ENCODE data around the gene SPATS2L. TPM values are rescaled to one million over a fixed set of nuclear protein-coding genes. Genes with fewer than 3 reads are reported as not detected.

SPATS2L gene
- total RNA-seq, 1 donor from 2014 or later: 43.8 TPM

DNA sequence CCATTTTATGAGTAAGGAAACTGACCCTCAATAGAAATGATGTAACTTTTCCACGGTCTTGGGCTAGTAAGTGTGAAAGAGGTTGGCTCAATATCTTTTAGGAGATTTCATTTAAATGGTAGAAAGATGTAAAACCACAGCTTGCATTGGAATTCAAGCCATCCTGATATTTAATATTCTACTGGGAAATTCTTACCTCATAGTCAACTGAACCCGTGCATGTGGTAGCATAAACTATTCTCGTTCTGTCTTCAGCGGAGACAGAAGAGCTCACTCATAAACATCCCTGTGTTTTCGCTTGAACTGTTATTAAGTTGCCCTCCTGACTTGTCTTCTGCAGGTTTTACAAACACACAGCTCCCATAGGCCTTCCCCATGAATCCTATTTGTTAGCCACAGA lies 8.5 kb upstream of the SPATS2L start:
- no peak for DNase-seq

DNA sequence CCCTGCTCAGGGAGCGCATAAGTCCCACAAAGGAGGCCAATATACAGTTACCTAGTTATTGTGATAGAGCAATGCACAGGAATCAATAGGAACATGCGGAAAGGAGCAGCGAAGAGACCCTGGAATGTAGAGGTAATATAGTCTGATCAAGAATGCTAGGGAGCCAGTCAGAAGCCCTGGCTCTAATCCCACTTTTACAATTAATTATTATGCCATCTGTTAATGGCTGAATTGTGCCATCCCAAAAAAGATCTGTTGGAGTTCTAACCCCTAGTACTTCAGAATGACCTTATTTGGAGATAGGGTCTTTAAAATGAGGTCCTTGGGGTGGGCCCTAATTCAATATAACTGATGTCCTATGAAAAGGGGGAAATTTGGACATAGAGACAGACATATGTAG lies 7.7 kb upstream of the SPATS2L start:
- DNase-seq: no peak

DNA sequence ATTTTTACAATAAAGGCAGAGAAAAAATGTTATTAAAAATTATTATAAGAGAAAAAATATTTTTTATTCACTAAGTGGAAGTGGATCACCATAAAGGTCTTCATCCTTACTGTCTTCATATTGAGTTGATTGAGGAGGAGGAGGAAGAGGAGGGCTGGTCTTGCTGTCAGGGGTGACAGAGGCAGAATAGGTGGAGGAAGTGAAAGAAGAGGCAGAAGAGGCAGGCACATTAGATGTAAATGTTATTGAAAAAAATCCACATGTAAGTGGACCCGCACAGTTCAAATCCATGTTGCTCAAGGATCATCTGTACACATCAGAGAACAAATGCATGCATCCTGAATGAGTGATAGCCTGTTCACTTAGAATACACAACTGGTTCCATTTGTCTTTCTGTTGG lies 6.4 kb upstream of the SPATS2L start:
- no peak for DNase-seq

DNA sequence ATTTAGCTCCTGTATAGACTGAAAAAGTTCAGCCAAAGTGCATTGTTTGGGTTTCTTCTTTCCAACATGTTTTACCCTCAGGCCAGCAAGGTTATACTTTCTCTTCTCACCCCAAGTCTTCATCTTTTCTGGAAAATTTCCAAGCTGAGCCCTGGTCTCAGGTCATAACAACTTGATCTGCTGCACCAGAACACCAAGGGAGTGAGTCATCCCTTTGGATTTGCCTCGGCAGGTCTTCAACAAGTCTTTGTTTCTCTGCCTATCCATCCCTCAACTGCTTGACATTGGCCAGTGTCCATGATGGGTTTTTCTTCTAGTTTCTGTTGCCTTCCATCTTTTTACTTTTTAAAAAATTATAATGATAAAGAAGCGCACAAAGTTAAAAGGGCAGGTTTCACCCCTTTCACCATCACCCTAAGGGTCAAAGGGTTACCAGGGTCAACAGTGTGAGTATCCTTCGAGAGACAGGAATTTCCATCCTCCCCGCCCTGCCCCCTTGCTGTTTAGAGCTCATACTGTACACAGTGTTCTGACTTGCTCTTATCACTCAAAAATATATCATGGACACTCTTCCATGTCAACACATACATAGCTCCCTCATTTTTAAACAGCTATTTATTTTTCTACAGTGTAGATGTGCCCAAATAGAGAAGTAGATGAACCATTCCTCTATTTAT lies 5.7 kb upstream of the SPATS2L start:
- no peak for DNase-seq

DNA sequence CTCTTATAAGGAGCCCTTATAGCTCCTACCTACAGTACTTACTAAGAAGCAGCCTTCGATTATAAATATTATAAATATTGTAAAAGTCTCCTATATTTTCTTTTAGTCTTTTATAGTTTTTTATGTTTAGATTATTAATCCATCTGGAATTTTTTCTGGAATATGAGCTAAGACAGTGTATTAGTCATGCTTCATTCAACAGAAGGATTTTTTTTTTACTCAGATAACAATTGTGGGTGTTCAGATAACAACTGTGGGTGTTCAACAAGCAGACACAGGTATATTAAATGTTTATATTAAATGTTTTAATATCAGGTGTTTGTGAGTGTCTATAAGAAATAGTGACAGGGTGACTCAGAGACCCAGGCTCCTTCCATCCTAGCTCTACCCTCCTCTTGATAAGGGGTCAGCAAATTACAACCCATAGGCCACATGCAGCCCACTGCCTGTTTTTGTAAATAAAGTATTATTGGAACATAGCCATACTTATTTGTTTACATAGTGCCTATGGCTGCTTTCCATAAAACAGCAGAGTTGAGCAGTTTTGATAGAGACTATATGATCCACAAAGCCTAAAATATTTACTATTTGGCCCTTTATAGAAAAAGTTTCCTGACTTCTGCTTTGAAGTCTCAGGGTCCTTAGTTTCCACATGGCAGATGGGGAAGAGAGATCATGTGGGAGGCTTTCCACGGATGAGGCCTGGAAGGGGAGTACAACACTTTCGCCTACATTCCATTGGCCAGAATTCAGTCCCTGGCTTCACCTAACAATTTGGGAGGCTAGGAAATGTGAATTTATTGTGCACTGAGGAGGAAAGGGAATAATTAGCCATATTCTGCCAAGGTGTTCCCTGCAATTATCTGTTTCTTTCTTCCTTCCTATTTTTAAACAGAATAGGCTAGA lies 4.3 kb upstream of the SPATS2L start:
- peak; percentile 4 for DNase-seq

DNA sequence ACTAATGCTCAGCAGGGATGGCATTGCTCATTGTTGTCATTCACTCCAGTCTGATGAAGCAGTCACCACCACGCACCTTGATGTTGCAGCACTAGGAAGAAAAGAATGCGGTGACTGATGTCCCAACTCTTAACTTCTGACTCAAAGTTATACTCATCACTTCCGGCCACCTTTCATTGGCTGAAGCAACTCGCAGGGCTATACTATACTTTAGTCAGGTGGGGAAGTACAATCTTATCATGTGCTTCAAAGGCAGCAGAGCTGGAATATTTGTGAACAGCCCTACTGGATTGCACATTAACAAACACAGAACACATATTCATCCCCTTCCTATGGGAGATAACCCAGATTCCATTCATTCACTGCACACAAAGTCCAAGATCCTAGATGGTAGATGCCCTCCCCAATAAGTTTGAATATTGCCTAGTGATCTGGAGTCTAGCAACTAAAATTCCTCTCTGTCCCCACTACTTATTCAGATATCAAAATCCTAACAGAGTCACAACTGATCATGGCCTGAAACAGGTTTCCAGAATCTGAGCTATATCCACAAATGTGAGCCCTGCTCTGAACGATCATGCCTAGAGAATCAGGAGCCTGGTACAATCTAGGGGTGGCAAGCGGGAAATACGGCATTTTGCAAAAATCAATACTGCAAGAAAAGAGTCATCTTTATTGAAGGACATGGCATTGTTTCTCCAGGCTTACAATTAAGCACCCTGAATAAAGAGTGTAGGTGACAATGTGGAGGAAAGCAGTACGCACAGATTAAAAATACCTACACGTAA lies 3.4 kb upstream of the SPATS2L start:
- peak; percentile 5 for DNase-seq

DNA sequence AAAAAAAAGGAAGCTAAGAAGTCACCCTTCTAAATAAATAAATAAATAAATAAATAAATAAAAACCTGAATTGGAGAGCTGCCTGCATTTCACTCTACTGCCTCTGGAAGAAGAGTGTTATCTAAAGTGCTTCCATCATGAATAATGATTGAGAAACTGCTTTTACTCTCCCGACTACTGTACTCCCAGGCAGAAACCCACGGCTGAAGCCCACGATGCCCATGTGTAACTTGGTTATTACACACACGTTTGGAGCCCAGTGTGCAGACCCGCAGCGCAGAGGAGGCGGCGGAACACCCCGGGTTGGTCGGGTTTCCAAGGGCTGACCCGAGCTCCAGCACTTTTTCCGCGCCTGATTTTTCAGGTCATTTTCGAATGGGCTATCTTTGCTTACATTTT lies 697 bp upstream of the SPATS2L start:
- DNase-seq: no peak

DNA sequence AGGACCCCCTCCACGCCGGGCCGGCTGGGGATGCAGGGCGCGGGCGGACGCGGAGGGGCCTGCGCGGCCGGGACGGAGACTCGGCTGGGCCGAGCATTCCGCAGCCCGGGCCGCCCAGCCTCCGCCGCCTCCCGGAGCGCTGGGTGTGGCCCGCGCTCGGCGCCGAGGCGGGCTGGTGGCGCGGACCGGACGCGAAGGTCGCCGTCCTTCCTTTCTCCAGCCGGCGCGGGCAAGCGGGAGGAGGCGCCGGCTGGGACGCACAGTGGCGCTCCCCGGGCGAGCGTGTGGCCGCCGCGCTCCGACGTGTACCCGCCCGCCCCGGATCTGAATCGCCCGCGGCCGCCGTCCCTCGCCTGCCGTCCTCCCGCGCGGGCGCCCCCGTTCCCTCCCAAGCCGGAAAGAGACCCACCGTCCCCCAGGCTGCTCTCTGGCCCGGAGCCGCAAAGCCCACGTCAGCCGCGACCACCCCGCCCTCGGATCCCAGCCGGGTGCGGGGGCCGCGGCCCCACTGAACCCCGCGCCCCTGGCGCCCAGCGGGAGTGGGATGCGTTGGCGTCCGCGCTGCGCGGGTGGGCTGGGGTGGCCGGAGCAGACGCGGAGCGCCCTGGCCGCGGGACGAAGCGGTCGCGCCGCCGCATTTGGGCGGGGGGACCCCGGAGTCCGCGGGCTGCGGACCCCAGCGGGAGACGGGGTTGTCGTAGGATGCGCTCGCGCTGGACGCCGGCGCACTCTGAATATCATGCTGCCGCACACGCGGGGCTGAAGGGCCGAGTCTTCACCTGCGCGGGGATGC lies 634 bp downstream of the SPATS2L start:
- DNase-seq: peak; percentile 29

DNA sequence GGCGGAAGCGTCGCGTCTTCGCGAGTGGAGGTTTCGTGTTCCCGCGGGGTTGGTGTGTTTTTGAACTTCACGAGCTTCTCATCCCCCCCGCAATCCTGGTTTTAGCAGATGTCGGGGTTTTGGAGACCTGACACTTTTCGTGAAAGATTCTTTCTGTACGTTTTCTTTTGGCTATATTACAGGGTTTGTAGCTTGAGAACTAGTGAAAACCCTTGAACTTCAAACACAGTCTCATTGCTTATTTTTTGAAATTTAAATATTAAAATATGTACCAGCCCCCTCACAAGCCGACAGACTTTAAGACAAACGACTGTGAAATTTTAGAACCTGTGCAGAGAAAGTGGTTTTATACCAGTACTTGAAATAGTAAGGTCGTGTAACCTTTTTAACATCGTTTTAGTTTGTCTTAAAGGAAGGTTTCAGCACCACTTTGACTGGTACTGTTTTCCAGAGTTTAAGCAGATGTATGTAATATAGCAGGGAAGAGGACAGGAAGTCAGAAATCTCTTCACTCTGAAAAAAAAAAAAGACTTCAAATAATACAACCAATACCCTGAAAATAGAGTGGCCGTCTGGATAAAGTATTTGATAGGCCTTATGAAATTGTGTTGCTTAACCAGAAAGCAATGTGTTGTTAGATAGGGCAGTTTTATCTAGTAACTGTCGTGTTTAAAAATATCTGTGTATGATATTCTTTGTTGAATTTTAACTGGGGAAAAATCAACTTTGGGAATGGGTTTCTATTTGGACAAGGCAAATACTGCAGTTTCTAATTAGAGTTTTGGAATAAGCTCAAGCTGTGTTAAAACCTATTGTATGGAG lies 1.4 kb downstream of the SPATS2L start:
- DNase-seq: no peak

DNA sequence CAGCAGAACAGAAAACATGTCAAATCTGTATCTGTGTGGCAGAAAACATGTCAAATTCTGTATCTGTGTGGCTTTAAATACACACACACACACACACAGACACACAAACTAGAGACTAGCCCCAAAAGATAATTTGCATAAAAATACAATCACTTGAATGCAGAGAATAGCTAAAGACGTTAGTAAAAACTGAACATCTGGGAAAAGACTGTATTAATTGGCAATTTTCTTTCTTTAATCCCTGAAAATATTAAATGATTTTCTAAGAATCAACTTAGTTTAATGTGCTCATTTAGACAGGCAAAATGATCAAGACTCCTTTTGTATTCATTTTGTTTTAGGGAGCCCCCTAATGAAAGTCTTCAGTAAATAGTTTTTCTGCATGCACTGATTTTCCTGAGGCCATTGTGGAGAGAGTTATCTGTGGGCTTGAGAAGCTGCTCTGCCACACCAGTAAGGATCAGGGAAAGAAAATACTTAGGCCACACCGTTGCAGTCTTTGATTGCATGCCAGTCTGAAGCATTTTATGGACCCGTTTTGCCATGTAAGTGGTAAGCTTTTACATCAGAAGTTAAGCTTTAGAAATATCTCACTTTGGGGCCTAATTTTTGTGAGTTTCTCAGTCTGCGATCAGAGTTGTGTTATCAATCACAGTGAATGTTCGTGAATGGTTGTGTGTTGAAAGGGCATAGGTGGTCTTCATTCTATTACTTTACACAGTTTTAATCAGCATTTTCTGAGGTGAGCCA lies 2.2 kb downstream of the SPATS2L start:
- DNase-seq: no peak

DNA sequence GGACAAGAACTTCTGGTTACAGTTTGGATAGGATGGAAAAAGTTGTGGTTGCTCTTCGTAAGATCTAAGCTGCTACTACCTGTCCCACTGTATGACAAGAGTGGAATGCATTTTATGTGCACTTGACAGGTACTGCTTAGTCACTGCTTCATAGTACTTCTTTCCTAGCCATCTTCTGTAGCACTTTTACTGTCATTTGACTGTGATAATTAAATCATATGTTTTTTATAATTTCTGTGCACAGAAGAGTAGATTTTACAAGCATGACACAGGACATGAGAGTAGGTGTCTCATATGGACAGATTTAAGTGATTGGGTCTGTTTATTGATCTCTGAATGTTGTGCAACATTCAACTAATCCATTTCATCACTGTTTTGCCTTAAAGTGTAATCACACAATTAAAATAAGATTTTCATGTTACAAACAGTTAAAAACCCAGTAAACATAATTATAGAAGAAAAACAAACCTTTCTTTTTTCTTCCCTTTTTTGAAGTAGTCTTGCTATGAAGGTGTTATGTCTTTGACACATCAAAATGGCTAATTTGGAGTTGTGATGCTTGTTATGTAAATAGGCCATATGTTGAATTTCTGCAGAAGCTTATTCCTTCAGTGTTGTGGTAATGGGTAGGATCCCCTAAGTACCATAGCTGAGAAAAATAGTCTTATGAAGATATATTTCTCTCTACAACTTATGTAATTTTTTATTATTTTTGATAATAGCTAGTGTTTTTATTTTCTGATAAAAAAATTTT lies 3.0 kb downstream of the SPATS2L start:
- no peak for DNase-seq

DNA sequence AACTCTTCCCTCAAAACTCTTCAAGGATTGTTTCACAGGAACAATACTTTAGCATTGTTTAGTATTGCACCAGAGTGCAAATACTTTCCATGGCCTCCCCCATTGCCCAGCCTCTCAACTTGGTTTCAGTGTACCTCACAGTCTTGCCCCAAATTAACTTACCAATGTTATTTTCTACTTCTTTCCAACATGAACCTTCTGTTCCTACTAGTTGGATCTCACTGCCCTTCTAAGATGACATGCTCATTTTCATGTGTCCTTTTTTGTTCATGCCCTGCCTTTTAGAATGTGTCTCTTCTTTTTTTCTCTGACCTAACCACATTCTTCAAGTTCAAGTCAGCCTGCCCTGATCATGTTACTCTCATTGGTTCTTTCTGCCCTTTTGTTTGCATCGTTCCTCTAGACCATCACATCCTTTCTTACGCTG lies 4.1 kb downstream of the SPATS2L start:
- no peak for DNase-seq

DNA sequence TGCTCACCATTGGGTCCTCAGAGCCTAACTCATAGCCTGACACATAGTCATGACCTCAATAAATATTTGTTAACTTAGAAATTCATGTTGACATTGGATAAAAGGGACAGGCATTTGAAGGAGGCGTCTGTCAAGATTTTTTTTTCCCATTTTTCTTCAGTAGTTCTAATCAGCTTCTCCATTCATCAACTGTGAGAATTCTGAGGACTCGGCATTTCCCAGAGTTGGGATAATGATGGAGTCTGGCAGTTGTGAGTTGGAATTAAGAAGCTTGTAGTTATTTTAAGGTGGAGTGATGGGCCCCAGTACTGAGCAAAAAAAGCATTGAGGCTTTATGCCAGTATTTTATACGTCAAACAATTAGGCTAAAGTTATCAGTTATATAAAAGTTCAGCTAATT lies 4.6 kb downstream of the SPATS2L start:
- no peak for DNase-seq

DNA sequence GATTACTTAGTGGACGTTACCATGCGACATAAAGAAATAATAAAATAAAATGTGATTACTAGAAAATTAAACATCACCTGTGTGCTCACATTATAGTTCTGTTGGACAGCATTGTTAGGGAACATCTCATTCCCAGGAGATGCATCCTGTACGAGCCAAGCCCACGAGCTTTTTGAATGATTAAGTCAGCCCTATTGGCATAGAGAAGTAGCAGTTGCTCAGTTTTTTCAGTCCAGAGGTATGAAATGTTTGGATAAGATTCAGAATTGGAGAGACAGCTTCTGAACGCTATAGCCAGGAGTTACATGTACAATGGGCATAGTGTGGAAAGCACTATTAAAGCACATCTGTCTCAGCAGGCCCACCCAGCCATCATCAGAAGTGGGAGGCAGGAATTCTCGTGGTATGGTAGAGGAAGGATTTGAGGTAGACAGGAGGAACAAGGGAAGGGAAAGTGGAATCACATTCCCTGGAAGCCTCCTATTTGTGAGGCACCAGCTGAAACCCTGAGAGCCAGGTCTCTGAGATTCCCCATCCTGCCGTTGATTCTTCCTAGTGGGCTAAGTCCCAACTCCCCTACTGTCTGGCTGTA lies 8.6 kb downstream of the SPATS2L start:
- no peak for DNase-seq

DNA sequence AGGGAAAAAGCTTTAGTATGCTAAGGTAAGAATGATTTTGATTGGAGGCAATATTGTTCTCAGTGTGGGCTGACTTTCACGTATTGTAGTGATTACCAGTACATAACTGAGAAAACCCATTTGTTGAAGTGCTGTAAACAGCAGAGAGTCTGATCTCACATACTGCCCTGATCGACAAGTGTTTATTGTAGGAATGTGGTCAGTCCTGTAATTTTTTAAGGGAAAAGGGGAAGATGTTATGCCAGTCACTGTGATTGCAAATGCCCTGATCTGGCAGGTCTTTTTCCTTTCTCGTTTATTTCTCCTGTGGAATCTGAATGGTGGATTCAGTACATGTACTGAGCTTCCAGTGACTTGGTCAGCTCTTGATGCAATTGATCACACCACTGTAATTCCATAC lies 11.5 kb downstream of the SPATS2L start:
- DNase-seq: no peak

DNA sequence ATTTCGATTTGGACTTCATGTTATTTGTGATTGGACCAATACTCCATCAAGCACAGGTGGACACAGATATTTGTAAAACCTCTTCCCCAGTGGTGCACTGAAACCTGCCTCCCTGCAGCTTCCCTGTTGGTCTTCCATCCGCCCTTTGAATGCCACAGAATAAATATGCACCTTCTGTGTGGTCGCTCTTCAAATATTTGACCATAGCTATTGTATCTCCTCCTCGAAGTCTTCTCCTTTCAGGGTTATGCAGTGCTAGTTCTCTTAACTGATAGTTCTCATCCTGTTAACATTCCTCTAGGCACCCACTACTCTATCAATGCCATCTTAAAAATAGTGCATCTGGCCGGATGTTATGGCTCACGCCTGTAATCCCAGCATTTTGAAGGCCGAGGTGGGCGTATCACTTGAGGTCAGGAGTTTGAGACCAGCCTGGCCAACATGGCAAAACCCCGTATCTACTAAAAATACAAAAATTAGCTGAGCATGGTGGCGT lies 12.5 kb downstream of the SPATS2L start:
- no peak for DNase-seq

DNA sequence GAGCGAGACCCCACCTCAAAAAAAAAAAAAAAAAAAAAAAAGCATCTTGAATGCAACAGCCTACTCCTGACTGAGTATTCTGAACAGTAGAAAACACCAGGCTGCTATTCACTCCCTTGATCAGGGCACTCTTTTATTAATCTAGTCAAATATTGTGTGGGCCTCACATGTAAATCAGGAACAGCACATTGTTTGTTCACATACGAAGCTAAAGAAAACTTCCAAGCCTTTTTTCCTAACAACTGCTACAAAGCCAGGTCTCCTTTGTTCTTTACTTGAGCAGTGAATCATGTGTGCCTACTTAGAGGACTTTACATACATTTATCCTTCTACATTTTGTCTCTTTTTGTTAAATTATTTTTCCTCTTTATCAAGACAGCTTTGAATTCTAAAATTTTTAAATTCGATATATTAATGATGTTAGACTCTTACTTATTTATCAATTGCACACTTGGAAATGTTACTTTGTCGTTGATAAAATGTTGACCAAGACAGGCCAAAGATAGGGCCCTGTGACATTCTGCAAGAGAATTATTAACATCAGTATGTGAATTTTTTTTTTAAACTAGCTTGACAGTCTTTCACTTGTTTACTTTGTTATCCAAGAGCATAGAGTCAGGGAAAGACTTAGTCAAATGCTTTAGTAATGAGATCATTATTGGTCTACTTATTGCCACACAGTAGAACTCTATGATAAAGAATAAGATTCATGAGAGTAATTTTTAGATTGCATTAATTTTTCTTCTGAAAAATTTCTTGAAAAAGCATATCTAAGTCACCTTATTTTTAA lies 13.2 kb downstream of the SPATS2L start:
- no peak for DNase-seq

DNA sequence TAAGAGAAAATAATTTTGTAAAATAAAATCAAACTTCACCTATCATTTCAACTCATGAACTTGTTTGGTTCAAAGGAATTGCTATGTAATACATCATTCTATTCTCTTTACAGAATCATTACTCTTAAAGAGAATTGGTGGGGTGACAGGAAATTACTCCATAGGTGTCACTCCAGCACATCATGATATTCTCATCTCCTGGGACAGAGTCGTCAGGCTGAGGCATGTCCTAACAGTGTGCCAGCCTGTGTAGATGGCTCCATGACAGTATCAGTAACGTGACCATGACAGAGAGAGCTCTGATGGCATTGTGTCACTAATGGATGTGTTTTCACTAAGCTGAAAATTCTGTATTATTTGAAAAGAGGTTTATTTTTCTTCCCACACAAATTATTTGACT lies 13.9 kb downstream of the SPATS2L start:
- no peak for DNase-seq

Measured in occipital lobe (tissue), 2 donors.